Activated CD8-positive, alpha-beta T cell treated with anti-CD3 and anti-CD28 coated beads for 36 hours (primary cell): ENCODE results near the gene METTL1. TPM values are rescaled to one million over a fixed set of nuclear protein-coding genes. Genes with fewer than 3 reads are reported as not detected.

Experiments
- ATAC-seq: fragments of 200-7000 bp; cut with Tn5 transposase; one replicate; pipeline ENCODE4 v1.10.0; 2021; ENCODE audit warnings: mild to moderate bottlenecking, moderate library complexity
- CTCF ChIA-PET: fragments of 350-600 bp; sonication (Branson Sonifier 250); formaldehyde crosslinking; loops from one replicate; lab custom pipeline; 2021; ENCODE audit warnings: antibody characterized with exemption; lab: Charles Lee
- POLR2A ChIA-PET: fragments of 350-600 bp; sonication (Branson Sonifier 250); formaldehyde crosslinking; loops from one replicate; lab custom pipeline; 2021; ENCODE audit warnings: antibody characterized with exemption; lab: Charles Lee
- DNase-seq: peaks from one replicate; pipeline ENCODE4 v3.0.0-alpha.2; 2020
- H3K27ac Mint-ChIP-seq: one replicate; pipeline ENCODE4 v1.8.0; 2021; ENCODE audit warnings: mild to moderate bottlenecking, mixed read lengths
- H3K27me3 Mint-ChIP-seq: one replicate; pipeline ENCODE4 v1.8.0; 2021; ENCODE audit warnings: mixed read lengths
- H3K36me3 Mint-ChIP-seq: one replicate; pipeline ENCODE4 v1.8.0; 2021; ENCODE audit warnings: low read depth, mixed read lengths
- H3K4me1 Mint-ChIP-seq: one replicate; pipeline ENCODE4 v1.8.0; 2021; ENCODE audit warnings: low read depth, mixed read lengths
- H3K4me3 Mint-ChIP-seq: one replicate; pipeline ENCODE4 v1.8.0; 2021; ENCODE audit warnings: mild to moderate bottlenecking, moderate library complexity, mixed read lengths
- H3K9me3 Mint-ChIP-seq: one replicate; pipeline ENCODE4 v1.8.0; 2021; ENCODE audit warnings: mixed read lengths
- intact Hi-C: fragments of 100-400 bp; cut with micrococcal nuclease; formaldehyde crosslinking; loops from one replicate; pipeline ENCODE4 v1.10.0; 2022
- total RNA-seq, 2 experiments: library from RNA; stranded (reverse); gene quantifications; one replicate each; pipeline ENCODE4 v1.2.3, GENCODE V29; 2021
- TF ChIP-seq, protein P1 (sequence below): fragments of 200-600 bp; IDR thresholded peaks from one replicate; pipeline ENCODE4 v1.8.0; 2022; ENCODE audit warnings: antibody characterized with exemption, mild to moderate bottlenecking

Gene METTL1
- total RNA-seq, 2 experiments from 2014 or later = 29.6 to 34.1 TPM

DNA sequence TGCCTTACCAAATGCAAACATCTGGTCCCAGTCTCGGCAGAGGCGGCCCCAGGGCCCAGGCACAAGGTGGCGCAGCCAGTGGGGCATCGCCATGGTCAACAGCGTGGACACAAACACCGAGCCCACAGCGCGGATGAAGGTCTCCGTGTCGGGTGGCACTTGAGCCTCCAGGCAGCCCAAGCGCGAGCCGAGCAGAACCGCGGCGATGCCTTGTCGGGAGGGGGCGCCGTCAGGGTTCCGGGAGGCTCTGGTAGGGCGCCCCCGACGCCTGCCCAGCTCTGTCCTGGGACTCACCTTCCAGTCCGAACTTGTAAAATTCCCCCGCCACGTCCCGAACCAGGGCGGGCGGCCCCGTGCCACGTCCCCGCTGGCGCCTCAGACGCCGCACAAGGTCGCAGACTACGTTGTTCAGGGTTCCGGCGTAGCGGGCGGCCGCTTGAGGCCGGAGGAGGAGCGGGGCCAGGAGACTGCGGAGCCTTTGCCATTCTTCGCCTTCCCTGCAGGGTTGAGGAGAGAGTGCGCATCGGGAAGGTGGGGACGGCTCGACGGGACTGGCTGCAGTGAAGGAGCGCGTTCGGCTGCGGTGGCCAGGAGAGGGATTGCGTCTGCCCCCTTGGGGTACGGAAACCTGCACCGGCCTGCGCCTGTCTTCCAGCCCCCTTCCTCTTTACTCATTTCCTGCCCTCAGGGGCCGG, 6.8 kb downstream of the METTL1 start:
- intact Hi-C loops = no loop called here
- H3K4me1 Mint-ChIP-seq = peaks cover 28% of the 10 kb centered on the region
- peak; percentile 72 for ATAC-seq
- H3K4me3 Mint-ChIP-seq = peak overlapping the region; percentile 80
- H3K9me3 Mint-ChIP-seq = no peaks in the 10 kb centered on the region
- H3K27ac Mint-ChIP-seq = peak overlapping the region; percentile 70
- peak; percentile 70 for DNase-seq
- H3K36me3 Mint-ChIP-seq = peaks cover 51% of the 10 kb centered on the region
- ChIA-PET POLR2A (interaction anchor here (0.7 to 1.6 kb wide), 7 partner anchors 9 to 163 kb away, joined by 3 to 10 read pairs (median 4); partner anchors contain the start of genes MARCHF9 and TSFM), CTCF (interaction anchor here (0.7 to 10.4 kb wide), 11 partner anchors 9 to 141 kb away, joined by 3 to 122 read pairs (median 3); partner anchors contain the start of genes CDK4, EEF1AKMT3, MARCHF9 and METTL1)
- TF ChIP-seq, protein P1, sequence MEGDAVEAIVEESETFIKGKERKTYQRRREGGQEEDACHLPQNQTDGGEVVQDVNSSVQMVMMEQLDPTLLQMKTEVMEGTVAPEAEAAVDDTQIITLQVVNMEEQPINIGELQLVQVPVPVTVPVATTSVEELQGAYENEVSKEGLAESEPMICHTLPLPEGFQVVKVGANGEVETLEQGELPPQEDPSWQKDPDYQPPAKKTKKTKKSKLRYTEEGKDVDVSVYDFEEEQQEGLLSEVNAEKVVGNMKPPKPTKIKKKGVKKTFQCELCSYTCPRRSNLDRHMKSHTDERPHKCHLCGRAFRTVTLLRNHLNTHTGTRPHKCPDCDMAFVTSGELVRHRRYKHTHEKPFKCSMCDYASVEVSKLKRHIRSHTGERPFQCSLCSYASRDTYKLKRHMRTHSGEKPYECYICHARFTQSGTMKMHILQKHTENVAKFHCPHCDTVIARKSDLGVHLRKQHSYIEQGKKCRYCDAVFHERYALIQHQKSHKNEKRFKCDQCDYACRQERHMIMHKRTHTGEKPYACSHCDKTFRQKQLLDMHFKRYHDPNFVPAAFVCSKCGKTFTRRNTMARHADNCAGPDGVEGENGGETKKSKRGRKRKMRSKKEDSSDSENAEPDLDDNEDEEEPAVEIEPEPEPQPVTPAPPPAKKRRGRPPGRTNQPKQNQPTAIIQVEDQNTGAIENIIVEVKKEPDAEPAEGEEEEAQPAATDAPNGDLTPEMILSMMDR = peak; percentile 55
- H3K27me3 Mint-ChIP-seq = peaks cover 6% of the 10 kb centered on the region

DNA sequence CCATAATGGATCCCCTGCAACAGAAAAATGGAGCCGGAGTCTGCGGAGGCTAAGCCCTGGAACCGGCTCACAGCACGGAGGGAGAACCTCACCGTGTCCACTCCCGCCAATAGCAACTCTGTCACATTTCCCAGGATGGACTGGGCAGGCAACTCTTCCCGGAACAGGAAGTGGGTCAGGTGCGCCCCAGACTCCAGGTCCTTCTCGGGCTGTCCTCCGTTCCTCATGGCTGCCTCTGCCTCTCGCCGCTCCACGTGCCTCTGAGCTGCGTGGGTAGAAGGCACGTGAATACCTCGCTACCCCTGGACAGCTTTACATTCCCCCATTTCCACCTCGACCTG, 7.3 kb downstream of the METTL1 start:
- Mint-ChIP-seq H3K4me1 (peaks cover 34% of the 10 kb centered on the region), H3K36me3 (peaks cover 51% of the 10 kb centered on the region), H3K27me3 (peaks cover 6% of the 10 kb centered on the region), H3K4me3 (peak overlapping the region; percentile 80), H3K9me3 (no peaks in the 10 kb centered on the region), H3K27ac (peak overlapping the region; percentile 70)
- TF ChIP-seq, protein P1 = no peak
- DNase-seq (peak; percentile 52), ATAC-seq (peak; percentile 21)
- ChIA-PET POLR2A (interaction anchor here (0.7 to 1.6 kb wide), 8 partner anchors 8 to 164 kb away, joined by 3 to 10 read pairs (median 4); partner anchors contain the start of genes MARCHF9 and TSFM), CTCF (interaction anchor here (0.7 to 10.4 kb wide), 9 partner anchors 8 to 141 kb away, joined by 3 to 122 read pairs (median 3); partner anchors contain the start of genes CDK4, EEF1AKMT3, MARCHF9 and METTL1)
- intact Hi-C loops = no loop called here

DNA sequence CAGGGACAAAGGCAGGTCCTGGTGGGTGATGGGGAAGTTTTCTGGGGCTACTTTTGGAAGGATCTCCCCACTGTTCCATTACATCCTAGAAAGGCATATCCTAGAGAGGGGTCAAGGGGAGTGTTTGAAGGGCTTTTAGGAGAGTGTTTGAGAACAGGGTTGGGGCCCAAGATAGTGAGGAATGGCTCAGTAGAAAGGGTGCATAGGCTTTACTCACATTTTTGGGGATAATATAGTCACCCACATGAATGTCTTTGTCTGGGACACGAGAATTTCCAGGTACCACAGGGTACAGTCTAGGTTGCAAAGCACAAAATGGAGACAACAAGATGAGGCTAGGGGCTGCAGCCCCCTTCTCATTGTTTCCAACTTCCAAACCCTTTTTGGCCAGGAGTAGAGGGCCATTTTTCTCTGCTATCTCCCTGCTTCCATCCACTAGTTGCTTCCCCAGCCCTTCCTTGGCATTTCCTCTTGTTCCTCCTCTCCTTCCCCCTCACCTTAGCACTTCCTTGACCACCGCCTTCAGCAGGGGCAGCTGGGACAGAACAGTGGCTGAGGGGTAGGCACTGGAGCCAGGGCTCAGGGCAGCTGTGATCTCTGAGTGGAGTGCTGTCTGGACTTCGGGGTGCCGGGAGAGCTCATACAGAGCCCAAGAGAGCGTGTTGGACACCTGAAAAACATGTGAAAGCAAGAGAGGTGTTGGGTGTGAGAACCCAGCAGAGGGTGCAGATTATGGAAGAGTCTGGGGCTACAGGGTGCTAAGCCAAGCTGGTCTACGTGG, 7.8 kb downstream of the METTL1 start:
- H3K36me3 Mint-ChIP-seq = peaks cover 52% of the 10 kb centered on the region
- H3K27ac Mint-ChIP-seq = peak overlapping the region; percentile 70
- DNase-seq (no peak), ATAC-seq (no peak)
- H3K4me3 Mint-ChIP-seq = peak overlapping the region; percentile 80
- no peaks in the 10 kb centered on the region for H3K9me3 Mint-ChIP-seq
- ChIA-PET POLR2A (interaction anchor here (0.7 to 1.6 kb wide), 8 partner anchors 7 to 131 kb away, joined by 3 to 10 read pairs (median 4); partner anchors contain the start of genes CTDSP2, MARCHF9 and TSFM), CTCF (interaction anchor here (0.7 to 10.4 kb wide), 10 partner anchors 8 to 142 kb away, joined by 3 to 122 read pairs (median 3); partner anchors contain the start of genes CDK4, EEF1AKMT3, MARCHF9 and METTL1)
- H3K27me3 Mint-ChIP-seq = peaks cover 6% of the 10 kb centered on the region
- intact Hi-C loops = no loop called here
- peaks cover 38% of the 10 kb centered on the region for H3K4me1 Mint-ChIP-seq
- TF ChIP-seq, protein P1 = no peak

DNA sequence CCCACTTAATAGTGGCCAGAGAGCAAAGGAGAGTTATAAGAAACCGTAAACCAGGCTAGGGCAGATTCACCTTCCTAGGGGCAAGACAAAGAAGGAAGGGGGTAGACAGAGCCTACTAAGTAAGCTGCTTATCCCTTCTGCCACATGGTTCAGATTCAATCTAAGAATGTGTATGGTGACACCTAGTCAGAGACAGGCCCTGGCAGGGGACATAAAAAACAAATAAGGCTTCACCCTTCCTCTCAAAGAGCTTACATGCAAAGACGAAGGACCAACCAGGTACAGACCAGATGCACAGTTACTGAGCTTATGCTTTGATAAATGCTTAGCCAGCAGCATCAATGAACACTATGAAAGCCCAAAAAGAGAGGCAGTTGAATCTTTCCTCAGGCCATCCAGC, 9.4 kb downstream of the METTL1 start:
- intact Hi-C loops = no loop called here
- POLR2A ChIA-PET = interaction anchor here (1.2 kb wide), 1 partner anchor 10 kb away, joined by 3 read pairs; the partner anchor contains the start of genes EEF1AKMT3 and METTL1
- H3K27ac Mint-ChIP-seq = no peak overlapping the region

More for the DNA sequence above, 9.4 kb downstream of the METTL1 start:
- Mint-ChIP-seq H3K4me3 (no peak overlapping the region), H3K27me3 (peaks cover 6% of the 10 kb centered on the region), H3K4me1 (peaks cover 42% of the 10 kb centered on the region), H3K36me3 (peaks cover 49% of the 10 kb centered on the region), H3K9me3 (no peaks in the 10 kb centered on the region)
- TF ChIP-seq, protein P1 = no peak
- DNase-seq (no peak), ATAC-seq (no peak)
- CTCF ChIA-PET = interaction anchor here (0.7 to 10.4 kb wide), 3 partner anchors 16 to 142 kb away, joined by 3 to 122 read pairs (median 3); partner anchors contain the start of genes EEF1AKMT3, METTL1, TSFM and TSPAN31
